Neural progenitor cell (in vitro differentiated cells): ENCODE data around the gene CYP27B1. TPM values are rescaled to one million over a fixed set of nuclear protein-coding genes. Genes with fewer than 3 reads are reported as not detected.
A peak's percentile ranks its signal among the peaks of the same experiment; 100 is the strongest.

ENCODE experiments used
- DNase-seq: peaks from one replicate; pipeline ENCODE4 v3.0.0-alpha.2; 2016; ENCODE audit warnings: low spot score
- H2AFZ ChIP-seq: fragments of 200-600 bp; sonication (generic); replicated peaks from 2 replicates; pipeline ENCODE4 v1.6.1; 2016; ENCODE audit warnings: antibody characterized with exemption
- H3F3A ChIP-seq: fragments of 200-600 bp; sonication (generic); 2 replicates; pipeline ENCODE4 v1.6.1; 2016; ENCODE audit warnings: antibody characterized with exemption, low read depth
- H3K27ac ChIP-seq: fragments of 200-600 bp; sonication (generic); 2 replicates; pipeline ENCODE4 v1.5.1; 2016; ENCODE audit warnings: mild to moderate bottlenecking
- H3K27me3 ChIP-seq: fragments of 200-600 bp; sonication (generic); 2 replicates; pipeline ENCODE4 v1.6.1; 2016; ENCODE audit warnings: mild to moderate bottlenecking, moderate library complexity
- H3K36me3 ChIP-seq: fragments of 200-600 bp; sonication (generic); 2 replicates; pipeline ENCODE4 v1.5.1; 2016
- H3K4me1 ChIP-seq: fragments of 200-600 bp; sonication (generic); 2 replicates; pipeline ENCODE4 v1.6.1; 2016; ENCODE audit warnings: mixed run types
- H3K4me2 ChIP-seq: fragments of 200-600 bp; sonication (generic); 2 replicates; pipeline ENCODE4 v1.6.1; 2016
- H3K4me3 ChIP-seq: fragments of 200-600 bp; sonication (generic); 2 replicates; pipeline ENCODE4 v1.5.1; 2016
- H3K79me2 ChIP-seq: fragments of 200-600 bp; sonication (generic); 2 replicates; pipeline ENCODE4 v1.6.1; 2016; ENCODE audit warnings: low read depth
- H3K9ac ChIP-seq: fragments of 200-600 bp; sonication (generic); 2 replicates; pipeline ENCODE4 v1.6.1; 2016
- H3K9me3 ChIP-seq: fragments of 200-600 bp; sonication (generic); 2 replicates; pipeline ENCODE4 v1.5.1; 2016; ENCODE audit warnings: low read depth
- H4K20me1 ChIP-seq: fragments of 200-600 bp; sonication (generic); 2 replicates; pipeline ENCODE4 v1.6.1; 2016; ENCODE audit warnings: low read depth
- H3K27ac Mint-ChIP-seq: 3 replicates; pipeline ENCODE4 v1.8.0; 2021; ENCODE audit warnings: mixed read lengths
- H3K27me3 Mint-ChIP-seq: 2 replicates; pipeline ENCODE4 v1.8.0; 2022; ENCODE audit warnings: low read depth, mild to moderate bottlenecking, inconsistent platforms, moderate library complexity, mixed read lengths; ENCODE audit not compliant: insufficient read depth
- H3K36me3 Mint-ChIP-seq: 3 replicates; pipeline ENCODE4 v1.8.0; 2021; ENCODE audit warnings: mixed read lengths
- H3K4me1 Mint-ChIP-seq: 3 replicates; pipeline ENCODE4 v1.8.0; 2021; ENCODE audit warnings: mixed read lengths
- H3K4me3 Mint-ChIP-seq: 3 replicates; pipeline ENCODE4 v1.8.0; 2021; ENCODE audit warnings: mild to moderate bottlenecking, moderate library complexity, mixed read lengths
- H3K9me3 Mint-ChIP-seq: 3 replicates; pipeline ENCODE4 v1.8.0; 2020; ENCODE audit warnings: mixed read lengths
- CTCF ChIP-seq: fragments of 200-600 bp; sonication (generic); IDR thresholded peaks from 2 replicates; pipeline ENCODE4 v1.5.1; 2017; ENCODE audit warnings: antibody characterized with exemption, mild to moderate bottlenecking
- EZH2 ChIP-seq: fragments of 200-600 bp; sonication (generic); IDR thresholded peaks from 2 replicates; pipeline ENCODE4 v1.6.1; 2017; ENCODE audit warnings: antibody characterized with exemption, mild to moderate bottlenecking, moderate library complexity
- EZH2phosphoT487 ChIP-seq: fragments of 200-600 bp; sonication (generic); IDR thresholded peaks from 2 replicates; pipeline ENCODE4 v1.6.1; 2017; ENCODE audit warnings: antibody characterized with exemption
- total RNA-seq: library from RNA; depleted of rRNA; stranded (reverse); fragments of >200 nt; gene quantifications from 2 replicates; pipeline ENCODE4 v1.2.3, GENCODE V29; 2015; ENCODE audit warnings: low replicate concordance

The CYP27B1 gene
- total RNA-seq, 1 donor from 2014 or later, result 0.17 TPM

DNA sequence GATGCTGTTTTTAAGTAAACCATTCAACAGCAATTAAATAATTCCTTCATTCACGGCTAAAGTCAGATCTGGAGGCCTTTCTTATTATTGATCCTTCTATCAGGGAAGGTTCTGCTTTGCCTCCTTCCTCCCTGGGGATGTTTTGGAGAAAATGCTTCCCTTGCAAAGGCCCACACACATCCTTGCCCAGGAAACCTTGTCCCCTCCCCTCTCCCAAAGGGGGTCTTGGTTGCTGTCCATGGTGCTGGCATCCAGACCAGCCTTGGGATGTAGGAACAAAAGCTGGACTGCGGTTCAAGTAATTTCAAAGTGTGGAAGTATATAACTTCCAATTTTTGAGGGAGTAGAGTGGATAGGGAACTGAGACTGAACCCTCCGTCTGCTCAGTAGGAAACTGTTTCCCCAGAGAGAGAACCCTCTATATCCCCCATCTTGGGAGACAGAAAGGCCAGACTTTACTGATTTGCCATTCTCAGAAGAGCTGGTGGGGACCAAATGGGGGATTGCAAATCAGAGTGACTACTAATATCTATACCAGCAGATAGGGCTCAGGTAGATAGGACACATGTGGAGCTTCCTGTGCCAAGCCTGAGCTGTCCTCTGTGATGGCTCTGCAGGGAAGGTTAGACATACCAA lies 6.4 kb downstream of the CYP27B1 start:
- Histone ChIP-seq H3K4me3 (no peak overlapping the region), H3K4me1 (peaks cover 14% of the 10 kb centered on the region), H3K36me3 (no peaks in the 10 kb centered on the region), H3K9me3 (no peaks in the 10 kb centered on the region), H3K79me2 (no peaks in the 10 kb centered on the region), H4K20me1 (peaks cover 75% of the 10 kb centered on the region), H3K27me3 (peaks cover 59% of the 10 kb centered on the region), H3K27ac (no peak overlapping the region), H2AFZ (no peak overlapping the region), H3K9ac (no peak overlapping the region), H3K4me2 (no peak overlapping the region), H3F3A (peaks cover 27% of the 10 kb centered on the region)
- peaks cover 48% of the 10 kb centered on the region for H3K27me3 Mint-ChIP-seq
- TF ChIP-seq CTCF, result no peak
- TF ChIP-seq EZH2, result no peak
- no peak for TF ChIP-seq EZH2phosphoT487
- H3K9me3 Mint-ChIP-seq, result peaks cover 2% of the 10 kb centered on the region
- no peak overlapping the region for H3K4me3 Mint-ChIP-seq
- peak; percentile 82 for DNase-seq
- peaks cover 12% of the 10 kb centered on the region for H3K36me3 Mint-ChIP-seq
- no peak overlapping the region for H3K27ac Mint-ChIP-seq
- H3K4me1 Mint-ChIP-seq, result peaks cover 14% of the 10 kb centered on the region

- Mint-ChIP-seq H3K4me1 (peaks cover 17% of the 10 kb centered on the region), H3K27me3 (peaks cover 41% of the 10 kb centered on the region), H3K9me3 (peaks cover 4% of the 10 kb centered on the region), H3K4me3 (peak overlapping the region; percentile 20), H3K36me3 (peaks cover 14% of the 10 kb centered on the region), H3K27ac (no peak overlapping the region)
- no peak overlapping the region for H3K4me2 ChIP-seq
- no peaks in the 10 kb centered on the region for H3K79me2 ChIP-seq
- TF ChIP-seq EZH2phosphoT487, result no peak
- TF ChIP-seq EZH2, result no peak
- TF ChIP-seq CTCF, result peak; percentile 55
- H2AFZ ChIP-seq, result no peak overlapping the region
- no peaks in the 10 kb centered on the region for H3K9me3 ChIP-seq
- peaks cover 9% of the 10 kb centered on the region for H3K4me1 ChIP-seq
- peaks cover 67% of the 10 kb centered on the region for H4K20me1 ChIP-seq
- H3K4me3 ChIP-seq, result no peak overlapping the region
- H3K27ac ChIP-seq, result no peak overlapping the region
- H3F3A ChIP-seq, result peaks cover 22% of the 10 kb centered on the region
- no peaks in the 10 kb centered on the region for H3K36me3 ChIP-seq
- DNase-seq, result no peak
- peaks cover 54% of the 10 kb centered on the region for H3K27me3 ChIP-seq
- no peak overlapping the region for H3K9ac ChIP-seq
Measured at GRCh38 chr12:57759360-57759980, 7.4 kb downstream of the CYP27B1 start.

DNA sequence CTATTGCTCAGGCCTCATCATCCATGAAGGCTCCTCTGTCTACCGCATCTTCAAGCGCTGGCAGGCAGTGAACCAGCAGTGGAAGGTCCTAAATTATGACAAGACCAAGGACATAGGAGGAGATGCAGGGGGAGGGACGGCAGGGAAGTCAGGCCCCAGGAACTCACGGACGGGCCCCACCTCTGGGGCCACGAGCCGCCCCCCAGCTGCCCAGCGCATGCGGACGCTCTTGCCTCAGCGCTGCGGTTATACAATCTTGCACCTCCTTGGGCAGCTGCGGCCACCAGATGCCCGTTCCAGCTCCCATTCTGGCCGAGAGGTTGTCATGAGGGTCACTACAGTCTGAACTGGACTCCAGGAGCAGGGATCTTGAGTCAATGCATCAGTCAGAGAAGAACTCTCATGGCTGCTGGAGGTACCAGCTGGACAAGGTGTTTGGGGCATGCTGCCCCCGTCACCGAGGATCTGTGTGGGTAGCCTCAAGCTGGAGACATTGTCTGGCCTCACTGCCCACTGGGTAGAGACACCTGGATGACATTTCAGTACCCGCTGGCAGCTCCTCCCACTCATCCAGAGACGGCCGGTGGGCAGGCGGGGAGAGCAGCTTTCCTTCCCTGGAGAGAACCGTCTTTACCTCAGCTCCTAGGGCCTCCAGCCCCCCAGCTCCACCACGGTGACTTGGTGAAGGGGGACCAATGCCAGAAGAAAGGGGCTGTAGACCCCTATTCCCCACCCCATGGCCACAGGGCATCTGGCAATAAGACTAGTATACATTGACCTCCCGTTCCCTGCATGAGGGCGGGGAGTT lies 8.1 kb downstream of the CYP27B1 start:
- H2AFZ ChIP-seq, result no peak overlapping the region
- no peak for DNase-seq
- H3K9me3 Mint-ChIP-seq, result peaks cover 3% of the 10 kb centered on the region
- no peak overlapping the region for H3K27ac ChIP-seq
- H3K27ac Mint-ChIP-seq, result no peak overlapping the region
- no peak overlapping the region for H3K4me3 ChIP-seq
- peaks cover 21% of the 10 kb centered on the region for H3K4me1 Mint-ChIP-seq
- peak overlapping the region; percentile 25 for H3K4me3 Mint-ChIP-seq
- no peak overlapping the region for H3K9ac ChIP-seq
- H3K9me3 ChIP-seq, result no peaks in the 10 kb centered on the region
- peaks cover 16% of the 10 kb centered on the region for H3K4me1 ChIP-seq
- H3K79me2 ChIP-seq, result no peaks in the 10 kb centered on the region
- peaks cover 39% of the 10 kb centered on the region for H3K27me3 Mint-ChIP-seq
- TF ChIP-seq EZH2phosphoT487 (no peak), EZH2 (no peak), CTCF (no peak)
- H3K4me2 ChIP-seq, result no peak overlapping the region
- peaks cover 67% of the 10 kb centered on the region for H4K20me1 ChIP-seq
- no peaks in the 10 kb centered on the region for H3K36me3 ChIP-seq
- H3K36me3 Mint-ChIP-seq, result peaks cover 13% of the 10 kb centered on the region
- peaks cover 30% of the 10 kb centered on the region for H3F3A ChIP-seq
- peaks cover 50% of the 10 kb centered on the region for H3K27me3 ChIP-seq
